ENCODE data around the gene C1RL. TPM values are rescaled to one million over a fixed set of nuclear protein-coding genes. Genes with fewer than 3 reads are reported as not detected.
"Not testable (repeated sequence)": the region's sequence is repeated elsewhere in the genome, so short reads cannot be mapped to it uniquely, and the experiment has no call there.

Gene C1RL
- total RNA-seq, 1 donor from 2014 or later = 11.0 TPM

DNA sequence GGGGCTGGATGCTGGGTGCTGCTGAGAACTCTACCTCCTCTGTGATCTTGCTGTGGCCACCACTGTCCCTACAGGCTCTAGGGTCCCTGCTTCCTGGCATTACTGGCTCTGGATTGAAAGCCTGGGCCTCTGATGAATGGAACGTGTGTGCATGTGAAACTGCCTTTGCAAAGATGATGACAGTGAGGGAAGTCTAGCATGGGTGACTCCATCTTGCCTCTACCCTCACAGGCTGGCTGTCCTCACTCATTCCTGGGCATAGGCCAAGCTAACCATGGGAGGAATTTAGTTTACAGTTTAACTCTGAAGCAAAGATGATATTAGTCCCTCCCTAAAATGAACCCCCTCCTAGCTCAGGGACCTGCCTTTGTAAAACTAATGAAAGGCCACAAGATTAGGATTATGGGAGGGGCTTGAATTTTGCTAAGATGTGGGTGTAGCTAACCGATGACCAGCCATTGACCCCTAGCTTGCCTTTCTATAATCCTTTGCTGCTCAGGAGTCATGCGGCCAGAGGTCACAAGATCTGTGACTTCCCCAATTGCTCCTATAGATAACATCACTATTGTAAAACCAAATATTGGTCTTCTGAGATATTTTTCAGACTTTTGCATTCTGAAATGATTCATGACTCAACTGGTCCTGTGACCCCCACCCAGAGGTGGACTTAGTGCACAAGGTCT, 50.7 kb downstream of the C1RL start:
- no peaks in the 10 kb centered on the region for H4K20me1 ChIP-seq (ENCODE audit: insufficient read depth, low read length)
- no peak overlapping the region for H3K9ac ChIP-seq (ENCODE audit: low read length)
- peaks cover 14% of the 10 kb centered on the region for H3K27me3 ChIP-seq (ENCODE audit: insufficient read depth, low read length)
- TF ChIP-seq, protein P1, sequence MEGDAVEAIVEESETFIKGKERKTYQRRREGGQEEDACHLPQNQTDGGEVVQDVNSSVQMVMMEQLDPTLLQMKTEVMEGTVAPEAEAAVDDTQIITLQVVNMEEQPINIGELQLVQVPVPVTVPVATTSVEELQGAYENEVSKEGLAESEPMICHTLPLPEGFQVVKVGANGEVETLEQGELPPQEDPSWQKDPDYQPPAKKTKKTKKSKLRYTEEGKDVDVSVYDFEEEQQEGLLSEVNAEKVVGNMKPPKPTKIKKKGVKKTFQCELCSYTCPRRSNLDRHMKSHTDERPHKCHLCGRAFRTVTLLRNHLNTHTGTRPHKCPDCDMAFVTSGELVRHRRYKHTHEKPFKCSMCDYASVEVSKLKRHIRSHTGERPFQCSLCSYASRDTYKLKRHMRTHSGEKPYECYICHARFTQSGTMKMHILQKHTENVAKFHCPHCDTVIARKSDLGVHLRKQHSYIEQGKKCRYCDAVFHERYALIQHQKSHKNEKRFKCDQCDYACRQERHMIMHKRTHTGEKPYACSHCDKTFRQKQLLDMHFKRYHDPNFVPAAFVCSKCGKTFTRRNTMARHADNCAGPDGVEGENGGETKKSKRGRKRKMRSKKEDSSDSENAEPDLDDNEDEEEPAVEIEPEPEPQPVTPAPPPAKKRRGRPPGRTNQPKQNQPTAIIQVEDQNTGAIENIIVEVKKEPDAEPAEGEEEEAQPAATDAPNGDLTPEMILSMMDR (IDR thresholded peaks at IDR 0.05; ENCODE audit: insufficient read depth, low read depth, low read length) = no peak
- TF ChIP-seq EZH2 (IDR thresholded peaks at IDR 0.05; ENCODE audit: insufficient read depth, low read length) = no peak
- no peak overlapping the region for H3K4me3 Mint-ChIP-seq (ENCODE audit: unreplicated experiment)
- H3K9me3 ChIP-seq (ENCODE audit: insufficient read depth, low read depth, low read length) = no peaks in the 10 kb centered on the region
- H3K36me3 Mint-ChIP-seq (ENCODE audit: low read depth, unreplicated experiment) = no peaks in the 10 kb centered on the region
- H3K4me2 ChIP-seq (ENCODE audit: low read length) = no peak overlapping the region
- H3K27ac ChIP-seq (ENCODE audit: low read depth, low read length) = no peak overlapping the region
- H3K4me3 ChIP-seq (ENCODE audit: insufficient read depth, low read depth, low read length) = no peak overlapping the region
- H3K36me3 ChIP-seq (ENCODE audit: insufficient read depth, low read length) = no peaks in the 10 kb centered on the region
- H3K27me3 Mint-ChIP-seq (ENCODE audit: low read depth, unreplicated experiment) = peaks cover 40% of the 10 kb centered on the region
- no peak overlapping the region for H3K27ac Mint-ChIP-seq (ENCODE audit: unreplicated experiment)
- no peaks in the 10 kb centered on the region for H3K79me2 ChIP-seq (ENCODE audit: insufficient read depth, low read length)
- H3K4me1 Mint-ChIP-seq (ENCODE audit: low read depth, unreplicated experiment) = peaks cover 8% of the 10 kb centered on the region
- no peaks in the 10 kb centered on the region for H3K9me3 Mint-ChIP-seq (ENCODE audit: unreplicated experiment)
- H2AFZ ChIP-seq (ENCODE audit: low read depth, low read length) = no peak overlapping the region
- FAIRE-seq = no peak
- peaks cover 5% of the 10 kb centered on the region for H3K4me1 ChIP-seq (ENCODE audit: insufficient read depth, low read length)
- no peak for DNase-seq (ENCODE audit: low read depth)

DNA sequence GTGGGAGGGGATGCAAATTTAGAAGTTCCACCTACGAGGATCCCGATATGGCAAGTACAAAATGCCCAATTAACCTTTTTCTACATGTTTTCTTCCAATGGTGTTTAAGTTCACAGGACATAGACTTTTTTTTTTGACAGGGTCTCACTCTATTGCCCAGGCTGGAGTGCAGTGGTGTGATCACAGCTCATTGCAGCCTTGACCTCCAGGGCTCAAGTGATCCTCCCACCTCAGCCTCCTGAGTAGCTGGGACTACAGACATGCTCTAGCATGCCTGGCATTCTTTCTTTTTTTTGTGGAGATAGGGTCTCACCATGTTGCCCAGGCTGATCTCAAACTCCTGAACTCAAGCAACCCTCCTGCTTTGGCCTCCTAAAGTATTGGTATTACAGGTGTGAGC, 53.3 kb downstream of the C1RL start:
- not testable (repeated sequence) for H3K4me3 Mint-ChIP-seq (ENCODE audit: unreplicated experiment); H3K4me2 ChIP-seq (ENCODE audit: low read length); H2AFZ ChIP-seq (ENCODE audit: low read depth, low read length); H3K4me1 ChIP-seq (ENCODE audit: insufficient read depth, low read length); H3K9me3 Mint-ChIP-seq (ENCODE audit: unreplicated experiment); H4K20me1 ChIP-seq (ENCODE audit: insufficient read depth, low read length); H3K9me3 ChIP-seq (ENCODE audit: insufficient read depth, low read depth, low read length); H3K27ac Mint-ChIP-seq (ENCODE audit: unreplicated experiment); H3K9ac ChIP-seq (ENCODE audit: low read length); H3K4me1 Mint-ChIP-seq (ENCODE audit: low read depth, unreplicated experiment); DNase-seq (ENCODE audit: low read depth); H3K36me3 Mint-ChIP-seq (ENCODE audit: low read depth, unreplicated experiment); FAIRE-seq; H3K27ac ChIP-seq (ENCODE audit: low read depth, low read length); H3K36me3 ChIP-seq (ENCODE audit: insufficient read depth, low read length); H3K4me3 ChIP-seq (ENCODE audit: insufficient read depth, low read depth, low read length); H3K79me2 ChIP-seq (ENCODE audit: insufficient read depth, low read length)
- H3K27me3 ChIP-seq (ENCODE audit: insufficient read depth, low read length) = peaks cover 21% of the 10 kb centered on the region
- peaks cover 34% of the 10 kb centered on the region for H3K27me3 Mint-ChIP-seq (ENCODE audit: low read depth, unreplicated experiment)

DNA sequence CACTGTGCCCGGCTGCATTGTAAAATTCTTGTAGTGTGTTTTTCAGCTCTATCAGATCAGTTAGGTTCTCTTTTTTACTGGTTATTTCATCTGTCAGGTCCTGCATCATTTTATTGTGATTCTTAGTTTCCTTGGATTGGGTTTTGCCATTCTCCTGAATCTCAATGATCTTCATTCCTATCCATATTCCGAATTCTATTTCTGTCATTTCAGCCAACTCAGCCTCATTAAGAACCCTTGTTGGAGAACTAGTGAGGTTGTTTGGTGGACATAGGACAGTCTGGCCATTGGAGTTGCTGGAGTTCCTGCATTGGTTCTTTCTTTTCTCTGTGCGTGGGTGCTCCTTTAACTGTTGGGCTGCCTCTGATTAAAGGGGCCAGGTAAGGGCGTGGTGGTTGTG, 54.1 kb downstream of the C1RL start:
- Histone ChIP-seq H3K36me3 (ENCODE audit: insufficient read depth, low read length) (no peaks in the 10 kb centered on the region), H4K20me1 (ENCODE audit: insufficient read depth, low read length) (no peaks in the 10 kb centered on the region), H3K79me2 (ENCODE audit: insufficient read depth, low read length) (no peaks in the 10 kb centered on the region), H2AFZ (ENCODE audit: low read depth, low read length) (no peak overlapping the region), H3K27ac (ENCODE audit: low read depth, low read length) (no peak overlapping the region), H3K4me3 (ENCODE audit: insufficient read depth, low read depth, low read length) (no peak overlapping the region), H3K4me2 (ENCODE audit: low read length) (no peak overlapping the region), H3K27me3 (ENCODE audit: insufficient read depth, low read length) (peaks cover 18% of the 10 kb centered on the region), H3K4me1 (ENCODE audit: insufficient read depth, low read length) (no peaks in the 10 kb centered on the region), H3K9me3 (ENCODE audit: insufficient read depth, low read depth, low read length) (no peaks in the 10 kb centered on the region), H3K9ac (ENCODE audit: low read length) (no peak overlapping the region)
- H3K27me3 Mint-ChIP-seq (ENCODE audit: low read depth, unreplicated experiment) = peaks cover 29% of the 10 kb centered on the region
- DNase-seq (ENCODE audit: low read depth) (no peak), FAIRE-seq (no peak)
- no peaks in the 10 kb centered on the region for H3K9me3 Mint-ChIP-seq (ENCODE audit: unreplicated experiment)
- no peak overlapping the region for H3K4me3 Mint-ChIP-seq (ENCODE audit: unreplicated experiment)
- H3K36me3 Mint-ChIP-seq (ENCODE audit: low read depth, unreplicated experiment) = no peaks in the 10 kb centered on the region
- H3K27ac Mint-ChIP-seq (ENCODE audit: unreplicated experiment) = no peak overlapping the region
- TF ChIP-seq, protein P1 (IDR thresholded peaks at IDR 0.05; ENCODE audit: insufficient read depth, low read depth, low read length) = no peak
- no peak for TF ChIP-seq EZH2 (IDR thresholded peaks at IDR 0.05; ENCODE audit: insufficient read depth, low read length)
- H3K4me1 Mint-ChIP-seq (ENCODE audit: low read depth, unreplicated experiment) = no peaks in the 10 kb centered on the region

DNA sequence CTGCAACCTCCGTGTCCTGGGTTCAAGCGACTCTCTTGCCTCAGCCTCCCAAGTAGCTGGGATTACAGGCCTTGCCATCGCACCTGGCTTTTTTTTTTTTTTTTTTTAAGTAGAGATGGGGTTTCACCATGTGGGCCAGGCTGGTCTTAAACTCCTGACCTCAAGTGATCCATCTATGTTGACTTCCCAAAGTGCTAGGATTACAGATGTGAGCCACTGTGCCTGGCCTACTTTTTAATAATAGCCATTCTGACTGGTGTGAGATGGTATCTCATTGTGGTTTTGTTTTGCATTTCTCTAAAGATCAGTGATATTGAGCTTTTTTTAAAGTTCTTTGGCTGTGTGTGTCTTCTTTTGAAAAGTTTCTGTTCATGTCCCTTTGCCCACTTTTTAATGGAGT, 59.0 kb downstream of the C1RL start:
- H3K27ac Mint-ChIP-seq (ENCODE audit: unreplicated experiment); DNase-seq (ENCODE audit: low read depth); H3K4me2 ChIP-seq (ENCODE audit: low read length); H3K4me1 ChIP-seq (ENCODE audit: insufficient read depth, low read length); H3K27ac ChIP-seq (ENCODE audit: low read depth, low read length); H3K9me3 ChIP-seq (ENCODE audit: insufficient read depth, low read depth, low read length); H3K4me1 Mint-ChIP-seq (ENCODE audit: low read depth, unreplicated experiment); H3K4me3 ChIP-seq (ENCODE audit: insufficient read depth, low read depth, low read length); H2AFZ ChIP-seq (ENCODE audit: low read depth, low read length); H4K20me1 ChIP-seq (ENCODE audit: insufficient read depth, low read length); H3K36me3 ChIP-seq (ENCODE audit: insufficient read depth, low read length); H3K9ac ChIP-seq (ENCODE audit: low read length); H3K9me3 Mint-ChIP-seq (ENCODE audit: unreplicated experiment); H3K4me3 Mint-ChIP-seq (ENCODE audit: unreplicated experiment); H3K79me2 ChIP-seq (ENCODE audit: insufficient read depth, low read length); FAIRE-seq; H3K36me3 Mint-ChIP-seq (ENCODE audit: low read depth, unreplicated experiment): not testable (repeated sequence)
- H3K27me3 Mint-ChIP-seq (ENCODE audit: low read depth, unreplicated experiment) = peaks cover 12% of the 10 kb centered on the region
- H3K27me3 ChIP-seq (ENCODE audit: insufficient read depth, low read length) = peaks cover 15% of the 10 kb centered on the region

DNA sequence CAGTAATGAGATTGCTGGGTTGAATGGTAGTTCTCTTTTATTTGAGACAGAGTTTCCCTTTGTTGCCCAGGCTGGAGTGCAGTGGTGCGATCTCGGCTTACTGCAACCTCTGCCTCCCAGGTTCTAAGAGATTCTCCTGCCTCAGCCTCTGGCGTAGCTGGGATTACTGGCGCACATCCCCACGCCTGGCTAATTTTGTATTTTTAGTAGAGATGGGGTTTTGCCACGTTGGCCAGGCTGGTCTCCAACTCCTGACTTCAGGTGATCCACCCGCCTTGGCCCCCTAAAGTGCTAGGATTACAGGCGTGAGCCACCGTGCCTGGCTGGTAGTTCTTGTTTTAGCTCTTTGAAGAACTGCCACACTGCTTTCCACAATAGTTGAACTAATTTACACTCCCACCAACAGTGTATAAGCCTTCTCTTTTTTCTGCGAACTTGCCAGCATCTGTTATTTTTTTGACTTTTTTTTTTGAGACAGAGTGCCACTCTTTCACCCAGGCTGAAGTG, 59.5 kb downstream of the C1RL start:
- not testable (repeated sequence) for H3K4me3 Mint-ChIP-seq (ENCODE audit: unreplicated experiment); H3K4me1 Mint-ChIP-seq (ENCODE audit: low read depth, unreplicated experiment); H3K79me2 ChIP-seq (ENCODE audit: insufficient read depth, low read length); FAIRE-seq; DNase-seq (ENCODE audit: low read depth); H4K20me1 ChIP-seq (ENCODE audit: insufficient read depth, low read length); H3K9me3 ChIP-seq (ENCODE audit: insufficient read depth, low read depth, low read length); H3K4me1 ChIP-seq (ENCODE audit: insufficient read depth, low read length); H3K36me3 Mint-ChIP-seq (ENCODE audit: low read depth, unreplicated experiment); H3K9me3 Mint-ChIP-seq (ENCODE audit: unreplicated experiment); H3K36me3 ChIP-seq (ENCODE audit: insufficient read depth, low read length); H3K4me2 ChIP-seq (ENCODE audit: low read length); H3K27ac Mint-ChIP-seq (ENCODE audit: unreplicated experiment); H3K27ac ChIP-seq (ENCODE audit: low read depth, low read length); H2AFZ ChIP-seq (ENCODE audit: low read depth, low read length); H3K4me3 ChIP-seq (ENCODE audit: insufficient read depth, low read depth, low read length); H3K9ac ChIP-seq (ENCODE audit: low read length)
- peaks cover 10% of the 10 kb centered on the region for H3K27me3 Mint-ChIP-seq (ENCODE audit: low read depth, unreplicated experiment)
- H3K27me3 ChIP-seq (ENCODE audit: insufficient read depth, low read length) = peaks cover 15% of the 10 kb centered on the region

Measured in astrocyte (in vitro differentiated cells and primary cell).